ENCODE results near the gene ZNF197. TPM values are rescaled to one million over a fixed set of nuclear protein-coding genes. Genes with fewer than 3 reads are reported as not detected.
"Not testable (repeated sequence)": the region's sequence is repeated elsewhere in the genome, so short reads cannot be mapped to it uniquely, and the experiment has no call there.

Gene ZNF197
- total RNA-seq (2014; rRNA removed) (9.6 and 10.4 TPM in 2 replicates), Bru-seq, nascent RNA (percentile 85 among the genes with signal in this experiment), BruChase-seq, experiment 1, labeled RNA remaining after a 6-hour chase (percentile 80 among the genes with signal in this experiment), BruChase-seq, experiment 2, labeled RNA remaining after a 2-hour chase (percentile 85 among the genes with signal in this experiment)
- long read RNA-seq, transcript ZNF197-202 (6 exons, 3,275 nt) = major isoform, 8 of 42 reads
- long read RNA-seq, partial matches to known transcripts = 9 of 42 reads
- long read RNA-seq, other reads (novel, unspliced or antisense) = 20 of 42 reads

- CTCF ChIA-PET = no interaction called here
- H3K36me3 ChIP-seq (ENCODE audit: low read depth, low read length) = no peaks in the 10 kb centered on the region; the same call in 1 of the 2 replicates
- peaks cover 3% of the 10 kb centered on the region for H3F3A ChIP-seq (ENCODE audit: low read length, unreplicated experiment)
- H3K4me2 ChIP-seq (ENCODE audit: low read length) = peak within 1 kb of the TSS; percentile 97
- peak within 1 kb of the TSS; percentile 81 for H3K9ac ChIP-seq (ENCODE audit: low read length)
- ATAC-seq = peak; percentile 96
- POLR2A ChIA-PET (ENCODE audit: unreplicated experiment) = interaction anchor here (0.7 kb wide), 1 partner anchor 259 kb away, joined by 3 read pairs; no protein-coding TSS in a partner anchor
- intact Hi-C loops (cut with micrococcal nuclease) = loop anchor here (1.0 to 2.0 kb wide), 6 partner anchors 23 to 302 kb away; partner anchors contain the start of genes KIAA1143, KIF15, ZNF35 and ZNF445
- no TSS peak for BruUV-seq (replicated peaks)
- peak within 1 kb of the TSS; percentile 25 for H3K27ac ChIP-seq (ENCODE audit: low read length)
- H3K4me1 ChIP-seq (ENCODE audit: insufficient read depth, low read length) = peaks cover 13% of the 10 kb centered on the region
- no peaks in the 10 kb centered on the region for H3K27me3 ChIP-seq (ENCODE audit: low read length)
- no peaks in the 10 kb centered on the region for H3K9me2 ChIP-seq (replicated peaks; ENCODE audit: low read length)
- peak within 1 kb of the TSS; percentile 92 for H3K4me3 ChIP-seq (ENCODE audit: low read length)
- no peaks in the 10 kb centered on the region for H3K9me3 ChIP-seq (ENCODE audit: low read length)
- peak; percentile 91 for DNase-seq
- no peak for TF ChIP-seq EZH2phosphoT487 (IDR thresholded peaks at IDR 0.05; ENCODE audit: borderline replicate concordance, low read length)
- no peak for TF ChIP-seq CTCF (conservative IDR thresholded peaks at IDR 0.05; ENCODE audit: low read depth, low read length)
- no peak for TF ChIP-seq EZH2 (IDR thresholded peaks at IDR 0.05; ENCODE audit: low read length, unreplicated experiment)
- H4K20me1 ChIP-seq (ENCODE audit: low read length) = no peaks in the 10 kb centered on the region
- peaks cover 39% of the 10 kb centered on the region for H3K79me2 ChIP-seq (ENCODE audit: low read length)
- H2AFZ ChIP-seq (ENCODE audit: low read length) = peak within 1 kb of the TSS; percentile 98
Observed at GRCh38 chr3:44624749-44625480, at the start of gene ZNF197. Gene ZNF197 (plus strand): TSS chr3:44625036. CDS start chr3:44629155, 4,119 bp downstream.

GRCh38 chr3:44576613-44577012 is 48.2 kb upstream of the ZNF197 start:
- Histone ChIP-seq H3K9ac (ENCODE audit: low read length) (no peak overlapping the region), H3K9me2 (replicated peaks; ENCODE audit: low read length) (no peaks in the 10 kb centered on the region), H3K27ac (ENCODE audit: low read length) (no peak overlapping the region), H4K20me1 (ENCODE audit: low read length) (no peaks in the 10 kb centered on the region), H3K36me3 (ENCODE audit: low read depth, low read length) (no peaks in the 10 kb centered on the region), H3K9me3 (ENCODE audit: low read length) (0 out of 2 replicates have a peak, but pooled peaks cover under 1% of the 10 kb centered on the region), H3F3A (ENCODE audit: low read length, unreplicated experiment) (no peaks in the 10 kb centered on the region), H3K79me2 (ENCODE audit: low read length) (no peaks in the 10 kb centered on the region), H3K4me3 (ENCODE audit: low read length) (no peak overlapping the region), H3K4me1 (ENCODE audit: insufficient read depth, low read length) (no peaks in the 10 kb centered on the region), H2AFZ (ENCODE audit: low read length) (no peak overlapping the region), H3K4me2 (ENCODE audit: low read length) (no peak overlapping the region), H3K27me3 (ENCODE audit: low read length) (no peaks in the 10 kb centered on the region)
- intact Hi-C loops (cut with micrococcal nuclease) = no loop called here
- no peak for TF ChIP-seq CTCF (conservative IDR thresholded peaks at IDR 0.05; ENCODE audit: low read depth, low read length)
- TF ChIP-seq EZH2phosphoT487 (IDR thresholded peaks at IDR 0.05; ENCODE audit: borderline replicate concordance, low read length) = no peak
- TF ChIP-seq EZH2 (IDR thresholded peaks at IDR 0.05; ENCODE audit: low read length, unreplicated experiment) = no peak
- CTCF ChIA-PET = no interaction called here
- DNase-seq = no peak
- ATAC-seq = no peak
- BruUV-seq (replicated peaks) = no TSS peak
- POLR2A ChIA-PET (ENCODE audit: unreplicated experiment) = no interaction called here

- DNase-seq; ATAC-seq; BruUV-seq (replicated peaks); H3K4me2 ChIP-seq (ENCODE audit: low read length); H3K9me2 ChIP-seq (replicated peaks; ENCODE audit: low read length); H2AFZ ChIP-seq (ENCODE audit: low read length); H3K36me3 ChIP-seq (ENCODE audit: low read depth, low read length); H3K9ac ChIP-seq (ENCODE audit: low read length); H3K4me1 ChIP-seq (ENCODE audit: insufficient read depth, low read length); H3K9me3 ChIP-seq (ENCODE audit: low read length); H3K79me2 ChIP-seq (ENCODE audit: low read length); CTCF ChIA-PET; H3K4me3 ChIP-seq (ENCODE audit: low read length); intact Hi-C loops (cut with micrococcal nuclease); H4K20me1 ChIP-seq (ENCODE audit: low read length); POLR2A ChIA-PET (ENCODE audit: unreplicated experiment); H3K27ac ChIP-seq (ENCODE audit: low read length); H3F3A ChIP-seq (ENCODE audit: low read length, unreplicated experiment); H3K27me3 ChIP-seq (ENCODE audit: low read length): not testable (repeated sequence)
Observed at GRCh38 chr3:44577354-44577952, 47.4 kb upstream of the ZNF197 start.

- H3K4me3 ChIP-seq (ENCODE audit: low read length); CTCF ChIA-PET; H3K9me2 ChIP-seq (replicated peaks; ENCODE audit: low read length); H3F3A ChIP-seq (ENCODE audit: low read length, unreplicated experiment); H3K79me2 ChIP-seq (ENCODE audit: low read length); ATAC-seq; BruUV-seq (replicated peaks); POLR2A ChIA-PET (ENCODE audit: unreplicated experiment); H3K27ac ChIP-seq (ENCODE audit: low read length); DNase-seq; H3K4me1 ChIP-seq (ENCODE audit: insufficient read depth, low read length); H3K9me3 ChIP-seq (ENCODE audit: low read length); H3K4me2 ChIP-seq (ENCODE audit: low read length); H3K9ac ChIP-seq (ENCODE audit: low read length); H2AFZ ChIP-seq (ENCODE audit: low read length); H3K36me3 ChIP-seq (ENCODE audit: low read depth, low read length); H4K20me1 ChIP-seq (ENCODE audit: low read length); intact Hi-C loops (cut with micrococcal nuclease); H3K27me3 ChIP-seq (ENCODE audit: low read length): not testable (repeated sequence)
Observed at GRCh38 chr3:44578316-44578715, 46.5 kb upstream of the ZNF197 start.

Measured in PC-3 (cell line).